ENCODE results near the gene COL11A1.

- TF ChIP-seq CTCF (conservative IDR thresholded peaks at IDR 0.05) = no peak
- TF ChIP-seq ZFX (IDR thresholded peaks at IDR 0.05) = no peak
Observed at GRCh38 chr1:103129255-103129654, 20.9 kb upstream of the COL11A1 start.
